Measurements from ENCODE around the gene TGIF2. TPM values are rescaled to one million over a fixed set of nuclear protein-coding genes. Genes with fewer than 3 reads are reported as not detected.
"Not testable (repeated sequence)": the region's sequence is repeated elsewhere in the genome, so short reads cannot be mapped to it uniquely, and the experiment has no call there.

Gene TGIF2
- total and polyA plus RNA-seq, 2 experiments from 2014 or later: 6.7 to 9.3 TPM

DNA sequence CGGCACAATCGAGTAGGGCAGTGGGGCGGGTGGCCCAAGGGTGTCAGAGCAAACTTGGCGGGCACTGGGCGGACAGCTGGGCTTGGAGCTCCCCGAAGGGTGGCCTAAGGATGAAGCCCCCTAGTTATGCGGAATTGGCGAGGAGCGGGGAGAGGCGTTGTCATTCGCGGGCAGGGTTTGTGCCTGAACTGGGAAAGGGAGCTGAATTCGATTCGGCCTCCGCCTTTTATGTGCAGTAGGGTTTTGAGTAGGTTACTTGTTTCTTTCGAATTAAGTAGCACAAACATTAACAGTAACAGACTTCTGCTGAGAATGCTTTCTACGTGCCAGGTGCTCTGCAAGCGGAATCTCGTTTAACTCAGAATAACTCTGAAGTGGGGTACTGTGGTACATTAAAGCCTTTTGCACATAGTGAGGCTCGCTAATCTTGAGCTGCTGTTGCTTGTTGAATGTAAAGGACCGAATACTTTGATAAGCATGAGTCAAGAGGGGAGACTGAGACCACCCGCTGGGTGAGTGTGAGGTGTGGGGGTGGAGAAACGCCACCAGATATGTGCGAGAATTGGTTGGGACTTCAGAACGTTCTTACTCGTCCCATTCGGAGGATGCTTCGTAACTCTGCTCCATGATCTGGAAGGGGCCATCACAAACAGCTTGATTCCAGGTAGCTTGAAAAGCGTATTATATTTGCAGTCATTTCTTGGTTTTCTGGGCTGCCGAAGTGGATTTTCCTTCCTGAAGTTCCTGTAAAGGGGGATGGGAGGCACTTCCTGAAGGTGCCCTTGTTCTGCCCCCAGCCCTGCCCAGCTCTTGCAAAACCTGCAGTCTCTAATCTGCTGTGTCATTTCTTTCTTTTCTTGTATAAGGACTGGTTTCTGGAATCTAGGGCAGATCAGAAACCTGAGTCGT is 33.0 kb downstream of the TGIF2 start:
- Histone ChIP-seq H3K9me2 (ENCODE audit: insufficient read depth) (no peaks in the 10 kb centered on the region), H3K4me2 (ENCODE audit: unreplicated experiment) (peak overlapping the region; percentile 99), H3K4me3 (peak overlapping the region; percentile 94), H3K27me3 (replicated peaks; ENCODE audit: insufficient read depth) (no peaks in the 10 kb centered on the region), H3K9me3 (ENCODE audit: low read depth) (no peaks in the 10 kb centered on the region), H3K9ac (peak overlapping the region; percentile 89), H4K20me1 (ENCODE audit: insufficient read depth) (no peaks in the 10 kb centered on the region), H3K27ac (peak overlapping the region; percentile 65), H3K4me1 (ENCODE audit: insufficient read depth) (peaks cover 14% of the 10 kb centered on the region), H3F3A (ENCODE audit: insufficient read depth) (peaks cover 3% of the 10 kb centered on the region; the same call in 1 of the 2 replicates), H2AFZ (peak overlapping the region; percentile 84), H3K79me2 (ENCODE audit: insufficient read depth) (peaks cover 44% of the 10 kb centered on the region), H3K36me3 (ENCODE audit: low read depth) (peaks cover 28% of the 10 kb centered on the region)
- TF ChIP-seq EZH2phosphoT487 (IDR thresholded peaks at IDR 0.05; ENCODE audit: insufficient read depth, low read depth) (no peak), EZH2 (IDR thresholded peaks at IDR 0.05; ENCODE audit: insufficient read depth, poor library complexity, severe bottlenecking) (no peak)
- DNase-seq: peak; percentile 65
- in situ Hi-C loops (cut with MboI): no loop called here
- 2 to 4% methylated on average over 31 of the region's 31 CpGs for WGBS, 2 experiments (ENCODE audit: low coverage in 1 of 2, low lambda C conversion rate in 2 of 2, missing lambda C conversion rate in 2 of 2)

- Histone ChIP-seq H3K27me3 (replicated peaks; ENCODE audit: insufficient read depth) (no peaks in the 10 kb centered on the region), H3K9me2 (ENCODE audit: insufficient read depth) (no peaks in the 10 kb centered on the region), H3K4me3 (peak overlapping the region; percentile 94), H3K4me1 (ENCODE audit: insufficient read depth) (peaks cover 14% of the 10 kb centered on the region), H3K79me2 (ENCODE audit: insufficient read depth) (peaks cover 44% of the 10 kb centered on the region), H4K20me1 (ENCODE audit: insufficient read depth) (no peaks in the 10 kb centered on the region), H3K9me3 (ENCODE audit: low read depth) (no peaks in the 10 kb centered on the region), H3K27ac (peak overlapping the region; percentile 65), H3K9ac (peak overlapping the region; percentile 89), H2AFZ (no peak overlapping the region), H3K36me3 (ENCODE audit: low read depth) (peaks cover 40% of the 10 kb centered on the region), H3F3A (ENCODE audit: insufficient read depth) (peaks cover 3% of the 10 kb centered on the region; the same call in 1 of the 2 replicates), H3K4me2 (ENCODE audit: unreplicated experiment) (peak overlapping the region; percentile 99)
- in situ Hi-C loops (cut with MboI): no loop called here
- peak; percentile 32 for DNase-seq
- 68 to 75% methylated on average over 7 of the region's 7 CpGs for WGBS, 2 experiments (ENCODE audit: low coverage in 1 of 2, low lambda C conversion rate in 2 of 2, missing lambda C conversion rate in 2 of 2)
- TF ChIP-seq EZH2phosphoT487 (IDR thresholded peaks at IDR 0.05; ENCODE audit: insufficient read depth, low read depth) (no peak), EZH2 (IDR thresholded peaks at IDR 0.05; ENCODE audit: insufficient read depth, poor library complexity, severe bottlenecking) (no peak)
Observed at GRCh38 chr20:36607586-36608387, 34.4 kb downstream of the TGIF2 start.

DNA sequence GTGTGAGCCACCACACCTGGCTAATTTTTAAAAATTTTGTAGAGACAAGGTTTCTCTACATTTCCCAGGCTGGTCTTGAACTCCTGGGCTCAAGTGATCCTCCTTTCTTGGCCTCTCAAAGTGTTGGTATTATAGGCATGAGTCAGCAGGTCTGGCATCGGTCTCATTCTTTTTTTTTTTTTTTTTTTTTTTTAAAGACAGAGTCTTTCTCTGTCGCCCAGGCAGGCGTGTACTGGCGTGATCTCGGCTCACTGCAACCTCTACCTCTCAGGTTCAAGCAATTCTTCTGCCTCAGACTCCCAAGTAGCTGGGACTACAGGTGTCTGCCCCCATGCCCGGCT is 35.0 kb downstream of the TGIF2 start:
- H3K4me2 ChIP-seq (ENCODE audit: unreplicated experiment); H3K4me3 ChIP-seq; H3K9ac ChIP-seq; in situ Hi-C loops (cut with MboI); H3K9me3 ChIP-seq (ENCODE audit: low read depth); H2AFZ ChIP-seq; H3K27me3 ChIP-seq (replicated peaks; ENCODE audit: insufficient read depth); H3K27ac ChIP-seq; H4K20me1 ChIP-seq (ENCODE audit: insufficient read depth); H3F3A ChIP-seq (ENCODE audit: insufficient read depth); H3K9me2 ChIP-seq (ENCODE audit: insufficient read depth): not testable (repeated sequence)
- Histone ChIP-seq H3K4me1 (ENCODE audit: insufficient read depth) (peaks cover 14% of the 10 kb centered on the region), H3K79me2 (ENCODE audit: insufficient read depth) (peaks cover 44% of the 10 kb centered on the region), H3K36me3 (ENCODE audit: low read depth) (peaks cover 40% of the 10 kb centered on the region)
- DNase-seq: peak; percentile 34
- WGBS, 2 experiments (ENCODE audit: low coverage in 1 of 2, low lambda C conversion rate in 2 of 2, missing lambda C conversion rate in 2 of 2): 76 to 85% methylated on average over 6 of the region's 6 CpGs

DNA sequence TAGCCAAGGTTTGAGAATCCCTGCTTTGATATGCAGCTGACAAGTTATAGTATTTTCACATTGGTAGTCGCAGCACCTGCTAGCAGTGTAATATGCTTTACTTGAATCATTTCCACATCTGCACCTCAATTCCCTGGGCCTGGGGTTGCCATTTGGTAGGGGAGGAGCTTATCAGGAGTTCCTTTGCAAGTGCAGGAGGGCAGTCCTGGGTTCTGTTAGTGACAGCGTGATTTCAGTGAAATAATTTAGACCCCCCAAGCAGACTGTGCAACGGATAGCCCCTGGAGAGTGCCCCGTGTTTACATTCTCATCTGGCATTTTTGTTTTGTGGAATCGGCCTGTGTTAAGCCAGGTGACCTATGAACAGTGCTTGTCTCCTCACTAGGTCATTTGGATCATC is 38.2 kb downstream of the TGIF2 start:
- no peak overlapping the region for H2AFZ ChIP-seq
- 0 out of 2 replicates have a peak, but pooled peaks cover under 1% of the 10 kb centered on the region for H3F3A ChIP-seq (ENCODE audit: insufficient read depth)
- no peak overlapping the region for H3K4me3 ChIP-seq
- H3K27me3 ChIP-seq (replicated peaks; ENCODE audit: insufficient read depth): no peaks in the 10 kb centered on the region
- no peaks in the 10 kb centered on the region for H3K9me2 ChIP-seq (ENCODE audit: insufficient read depth)
- no peak overlapping the region for H3K27ac ChIP-seq
- H3K79me2 ChIP-seq (ENCODE audit: insufficient read depth): peaks cover 33% of the 10 kb centered on the region
- 77 to 84% methylated on average over 5 of the region's 5 CpGs for WGBS, 2 experiments (ENCODE audit: low coverage in 1 of 2, low lambda C conversion rate in 2 of 2, missing lambda C conversion rate in 2 of 2)
- H3K4me1 ChIP-seq (ENCODE audit: insufficient read depth): peaks cover 10% of the 10 kb centered on the region
- H3K4me2 ChIP-seq (ENCODE audit: unreplicated experiment): no peak overlapping the region
- H3K9me3 ChIP-seq (ENCODE audit: low read depth): no peaks in the 10 kb centered on the region
- in situ Hi-C loops (cut with MboI): no loop called here
- H3K36me3 ChIP-seq (ENCODE audit: low read depth): peaks cover 40% of the 10 kb centered on the region
- no peak for DNase-seq
- H4K20me1 ChIP-seq (ENCODE audit: insufficient read depth): no peaks in the 10 kb centered on the region
- no peak for TF ChIP-seq EZH2phosphoT487 (IDR thresholded peaks at IDR 0.05; ENCODE audit: insufficient read depth, low read depth)
- no peak for TF ChIP-seq EZH2 (IDR thresholded peaks at IDR 0.05; ENCODE audit: insufficient read depth, poor library complexity, severe bottlenecking)
- H3K9ac ChIP-seq: no peak overlapping the region

All from GM23248 (cell line).